HG02884 (cell line): ENCODE results near the gene ARIH2.

Source experiments
- ATAC-seq: cut with Tn5 transposase; IDR thresholded peaks from one replicate; pipeline ENCODE4 v1.9.1; 2021; ENCODE audit warnings: mild to moderate bottlenecking, moderate library complexity; ENCODE audit not compliant: unreplicated experiment

Gene ARIH2

DNA sequence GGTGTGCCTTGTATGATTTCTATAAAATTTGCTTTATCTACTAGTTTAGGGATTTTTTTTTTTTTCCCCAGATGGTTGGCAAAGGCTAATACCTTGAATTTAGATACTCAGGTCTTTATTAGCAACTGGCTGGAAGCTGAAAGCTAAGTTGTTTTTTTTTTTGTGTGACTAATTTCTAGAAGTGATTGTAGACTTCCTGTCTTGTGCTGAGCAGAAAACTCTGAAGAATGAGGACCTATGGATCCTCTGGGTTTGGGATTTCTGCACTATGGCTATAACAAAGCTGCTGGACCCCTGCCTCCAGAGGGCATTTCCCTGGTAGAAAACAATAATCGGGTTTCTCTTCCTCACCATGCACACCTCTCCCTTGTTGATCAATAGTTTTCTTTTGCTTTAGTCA lies 10.0 kb downstream of the ARIH2 start:
- ATAC-seq, result no peak

DNA sequence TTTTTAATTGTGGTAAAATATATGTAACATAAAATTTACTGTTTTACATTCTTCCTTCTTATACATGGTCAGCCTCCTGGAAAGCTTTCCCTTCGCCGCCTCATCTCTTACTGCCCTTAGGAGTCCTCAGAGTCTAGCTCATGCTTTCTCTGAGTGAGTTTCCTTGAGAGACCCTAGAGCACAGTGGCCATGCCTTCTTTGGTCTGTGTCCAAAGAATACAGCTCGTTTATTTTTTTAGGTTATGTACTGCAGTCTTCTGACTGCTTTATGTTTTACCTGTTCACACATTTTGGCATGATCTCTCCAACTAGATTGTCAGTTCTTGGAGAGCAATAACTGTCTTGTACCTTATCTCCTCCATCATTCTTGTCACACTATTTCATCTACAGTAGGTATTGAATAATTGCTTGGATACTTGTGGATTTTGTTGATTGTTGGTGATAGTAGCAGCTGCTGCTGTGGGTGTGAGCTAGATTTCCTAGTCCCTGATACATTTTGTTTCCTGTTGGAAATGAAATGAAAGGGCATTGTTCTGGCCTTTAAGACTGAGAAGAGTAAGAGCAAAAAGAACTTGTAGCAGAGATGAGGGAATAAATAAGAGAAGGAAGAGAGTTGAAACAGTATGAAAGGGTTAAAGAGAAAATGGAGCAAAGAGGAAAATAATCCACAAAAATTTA lies 10.9 kb downstream of the ARIH2 start:
- ATAC-seq, result no peak

DNA sequence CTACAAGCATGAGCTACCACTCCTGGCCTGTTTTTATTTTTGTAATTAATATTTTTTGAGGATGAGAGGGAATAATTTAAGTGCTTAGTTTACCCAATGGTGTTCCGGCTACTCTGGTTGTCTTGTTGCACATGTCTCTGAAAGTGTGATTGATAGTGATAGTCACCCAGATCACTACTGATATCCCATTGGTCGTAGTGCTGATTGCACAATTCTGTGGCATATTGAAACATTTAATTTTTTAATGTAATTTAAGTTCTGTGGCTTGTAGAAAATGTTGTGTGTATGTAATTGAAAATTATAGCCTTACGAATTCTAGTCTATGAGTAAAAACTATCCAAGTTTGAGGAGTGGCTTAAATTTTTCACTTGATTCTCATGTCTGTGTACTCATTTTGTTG lies 11.9 kb downstream of the ARIH2 start:
- ATAC-seq, result no peak

DNA sequence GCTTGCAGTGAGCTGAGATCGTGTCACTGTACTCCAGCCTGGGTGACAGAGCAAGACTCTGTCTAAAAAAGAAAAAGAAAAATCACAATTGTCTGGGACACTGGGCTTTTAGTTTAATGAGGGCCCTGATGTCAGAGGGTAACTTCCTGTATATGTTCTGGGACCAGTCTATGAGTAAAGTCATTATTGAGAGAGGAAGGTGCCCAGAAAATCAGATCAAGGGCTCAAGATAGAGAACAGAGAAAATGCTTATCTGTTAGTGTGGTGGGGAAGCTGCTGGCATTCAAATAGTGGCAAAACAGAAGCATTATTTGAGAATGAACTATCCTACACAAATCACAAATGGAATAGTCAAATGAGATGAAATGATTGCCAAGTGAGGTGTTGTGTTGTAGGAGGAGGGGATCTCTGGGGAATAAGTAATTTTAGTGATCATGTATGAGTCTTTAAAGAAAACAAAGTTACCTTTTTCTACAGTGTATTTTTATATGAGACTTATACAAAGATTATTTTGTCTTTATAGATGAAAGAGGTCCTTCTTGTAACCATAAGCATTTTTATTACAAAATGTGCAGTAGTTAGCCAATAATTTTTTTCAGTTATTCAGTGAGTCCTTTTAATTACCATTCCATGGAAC lies 13.4 kb downstream of the ARIH2 start:
- ATAC-seq, result no peak

DNA sequence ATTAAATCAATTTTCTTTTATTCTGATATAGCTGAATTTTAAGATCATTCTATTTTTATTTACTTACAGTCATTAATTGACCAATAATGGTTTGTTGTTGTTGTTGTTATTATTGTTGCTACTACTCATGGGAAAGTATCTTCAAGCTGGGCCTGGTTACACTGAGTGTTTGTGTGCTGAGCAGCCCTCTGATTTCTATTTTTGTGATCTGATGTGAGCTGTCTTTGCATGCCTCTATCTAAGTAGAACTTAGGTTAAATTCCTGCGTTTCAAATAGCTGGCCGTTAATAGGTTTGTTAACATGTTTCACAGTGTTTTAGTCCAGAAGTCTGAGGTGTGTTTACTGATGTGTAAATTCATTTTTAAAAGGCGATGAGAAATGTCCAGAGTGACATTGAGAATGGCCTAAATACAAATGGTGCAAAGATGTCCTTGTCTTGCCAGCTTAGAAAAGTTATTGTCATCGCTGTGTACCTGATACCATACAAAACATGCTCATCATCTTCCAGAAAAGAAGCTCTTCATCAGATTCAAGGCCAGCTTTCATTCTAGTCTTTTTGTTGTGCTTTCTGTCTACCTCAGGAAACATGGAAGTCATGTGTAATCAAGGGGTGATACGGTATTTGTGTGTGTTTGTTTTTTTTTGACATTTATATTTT lies 15.8 kb downstream of the ARIH2 start:
- ATAC-seq, result no peak

DNA sequence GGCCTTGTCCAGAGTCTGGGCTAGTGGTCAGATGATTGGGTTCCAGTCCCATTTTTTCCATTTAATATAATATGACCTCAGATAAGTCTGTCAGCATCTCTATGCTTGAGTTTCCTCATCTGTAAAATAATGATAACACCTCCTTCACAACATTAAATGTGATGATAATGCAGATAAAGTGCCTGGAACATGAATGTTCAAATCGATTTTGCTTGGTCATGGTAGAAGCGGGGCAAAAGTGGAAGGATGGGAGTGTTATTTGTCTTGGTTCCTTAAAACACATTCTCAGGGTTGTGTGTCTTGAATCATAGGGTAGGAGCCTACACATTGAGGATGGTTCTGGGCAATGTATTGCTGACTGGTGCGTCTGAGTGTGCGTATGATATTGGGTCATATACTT lies 16.9 kb downstream of the ARIH2 start:
- no peak for ATAC-seq

DNA sequence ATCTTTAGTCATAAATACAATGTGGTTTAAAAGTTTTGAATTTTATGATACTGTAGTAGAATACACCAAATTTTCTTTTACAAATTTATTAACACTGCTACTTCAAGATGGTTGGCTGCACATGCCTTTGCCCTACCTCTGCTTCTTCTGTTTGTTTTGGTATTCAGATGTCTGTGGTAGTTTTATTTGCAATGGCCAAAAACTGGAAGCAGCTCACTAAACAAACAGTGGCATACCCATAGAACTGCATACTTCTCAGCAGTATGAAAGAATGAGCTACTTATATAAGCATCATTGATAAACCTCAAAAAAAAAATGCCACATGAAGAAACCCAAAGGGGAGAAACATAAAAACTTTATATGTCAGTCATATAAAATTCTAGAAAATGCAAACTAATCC lies 19.5 kb downstream of the ARIH2 start:
- no peak for ATAC-seq

DNA sequence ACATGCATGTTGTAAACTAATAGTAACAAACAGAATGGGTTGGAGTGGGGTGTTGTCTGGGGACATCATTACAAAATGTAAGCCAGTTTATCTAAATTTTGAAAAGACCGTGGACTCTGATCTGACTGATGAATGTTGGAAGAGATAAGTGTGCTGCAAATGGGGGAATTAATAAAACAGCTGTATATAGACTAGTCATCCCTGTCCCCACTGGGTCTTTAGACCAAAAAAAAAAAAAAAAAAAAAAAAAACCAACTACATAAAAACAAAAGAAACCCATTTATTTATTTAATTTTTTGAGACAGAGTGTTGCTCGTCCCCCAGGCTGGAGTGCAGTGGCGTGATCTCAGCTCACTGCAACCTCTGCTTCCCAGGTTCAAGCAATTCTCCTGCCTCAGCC lies 20.0 kb downstream of the ARIH2 start:
- no peak for ATAC-seq

DNA sequence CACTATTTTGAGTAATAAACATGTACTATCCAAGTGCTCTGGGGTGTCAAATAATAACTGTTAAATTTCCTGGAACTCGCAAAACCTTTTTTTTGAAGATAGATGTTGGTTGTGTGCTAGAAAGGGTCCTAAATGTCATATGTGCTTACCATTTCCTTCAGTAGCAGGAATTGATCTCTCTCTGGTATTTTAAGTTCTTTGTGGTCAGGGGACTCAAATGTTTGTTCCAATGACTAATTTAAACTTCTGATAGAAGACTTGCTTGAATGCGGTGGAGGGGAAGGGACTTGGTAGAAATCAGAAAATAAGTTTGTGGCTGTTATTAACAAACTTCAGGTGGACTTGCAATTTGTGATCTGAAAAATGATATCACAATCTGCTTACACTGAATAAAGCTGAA lies 26.8 kb downstream of the ARIH2 start:
- no peak for ATAC-seq

DNA sequence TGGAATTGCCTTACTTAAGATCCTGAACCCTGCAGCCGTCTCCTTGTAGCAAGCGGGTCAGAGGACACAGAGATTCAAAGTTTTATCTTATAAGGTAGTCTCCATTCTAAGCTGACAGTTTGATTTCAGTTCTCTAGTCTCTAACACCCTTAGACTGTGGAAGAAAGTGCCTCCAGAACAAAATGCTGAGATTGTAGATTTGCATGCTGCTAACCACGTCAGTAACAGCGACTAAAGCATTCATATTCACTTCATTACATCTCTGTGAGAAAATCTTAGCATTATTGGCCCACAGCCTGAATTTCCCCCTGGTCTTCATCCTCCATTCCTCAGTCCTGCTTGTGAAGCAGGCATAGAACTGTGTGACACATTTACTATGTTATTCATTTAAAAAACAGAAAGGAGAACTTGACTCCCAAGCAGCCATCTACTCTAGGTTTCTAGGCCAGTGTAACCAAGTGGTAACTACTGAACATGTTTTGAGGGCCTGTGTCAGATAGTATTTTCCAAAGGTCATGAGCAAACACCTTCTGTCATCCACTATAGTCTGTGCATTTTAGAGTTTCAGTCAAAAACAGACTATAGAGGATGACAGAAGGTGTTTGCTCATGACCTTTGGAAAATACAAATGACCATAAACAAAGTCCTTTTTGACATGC lies 27.4 kb downstream of the ARIH2 start:
- no peak for ATAC-seq

DNA sequence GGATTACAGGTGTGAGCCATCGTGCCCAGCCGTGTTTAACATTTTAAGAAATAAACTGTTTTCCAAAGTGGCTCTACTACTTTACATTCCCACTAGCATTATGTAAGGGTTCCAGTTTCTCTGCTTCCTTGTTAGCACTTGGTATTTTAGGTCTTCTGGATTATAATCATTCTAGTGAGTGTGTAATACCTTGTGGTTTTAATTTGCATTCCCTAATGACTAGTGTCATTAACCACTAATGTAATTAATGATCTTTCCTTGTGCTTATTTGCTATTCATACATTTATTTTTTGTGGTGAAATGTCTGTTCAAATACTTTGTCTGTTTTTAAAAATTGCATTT lies 30.7 kb downstream of the ARIH2 start:
- ATAC-seq, result no peak

DNA sequence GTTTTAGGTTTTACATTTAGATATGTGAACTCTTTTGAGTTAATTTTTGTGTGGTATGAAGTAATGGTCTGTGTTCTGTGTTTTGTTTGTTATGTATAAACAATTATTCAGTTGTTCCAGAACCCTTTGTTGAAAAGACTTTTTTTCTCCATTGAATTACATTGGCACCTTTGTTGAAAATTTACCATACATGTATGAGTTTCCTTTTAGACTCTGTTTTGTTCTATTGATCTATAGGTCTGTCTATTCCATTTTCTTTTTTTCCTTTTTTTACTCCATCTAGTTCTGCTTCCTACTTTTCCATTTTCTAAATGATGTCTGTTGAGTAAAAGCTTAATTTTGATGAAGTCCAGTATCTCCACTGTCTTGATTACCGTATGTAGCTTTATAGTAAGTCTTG lies 31.4 kb downstream of the ARIH2 start:
- no peak for ATAC-seq

DNA sequence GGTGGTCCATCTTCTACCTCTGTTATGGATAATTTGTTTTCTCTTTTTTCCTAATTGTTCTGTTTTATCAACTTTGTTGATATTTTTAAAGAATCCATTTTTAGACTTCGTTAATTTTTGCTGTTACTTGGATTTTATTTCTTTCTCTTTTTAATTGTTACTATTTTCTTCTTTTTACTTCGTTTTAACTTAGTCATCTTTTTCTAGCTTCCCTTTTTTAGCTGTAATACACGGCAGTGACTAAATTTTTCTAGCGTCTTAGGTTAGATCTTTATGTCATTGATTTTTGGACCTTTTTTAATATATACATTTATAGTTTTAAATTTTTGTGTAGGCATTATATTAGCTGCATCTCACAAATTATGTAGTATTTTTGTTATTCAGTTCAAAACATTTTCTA lies 33.1 kb downstream of the ARIH2 start:
- no peak for ATAC-seq

DNA sequence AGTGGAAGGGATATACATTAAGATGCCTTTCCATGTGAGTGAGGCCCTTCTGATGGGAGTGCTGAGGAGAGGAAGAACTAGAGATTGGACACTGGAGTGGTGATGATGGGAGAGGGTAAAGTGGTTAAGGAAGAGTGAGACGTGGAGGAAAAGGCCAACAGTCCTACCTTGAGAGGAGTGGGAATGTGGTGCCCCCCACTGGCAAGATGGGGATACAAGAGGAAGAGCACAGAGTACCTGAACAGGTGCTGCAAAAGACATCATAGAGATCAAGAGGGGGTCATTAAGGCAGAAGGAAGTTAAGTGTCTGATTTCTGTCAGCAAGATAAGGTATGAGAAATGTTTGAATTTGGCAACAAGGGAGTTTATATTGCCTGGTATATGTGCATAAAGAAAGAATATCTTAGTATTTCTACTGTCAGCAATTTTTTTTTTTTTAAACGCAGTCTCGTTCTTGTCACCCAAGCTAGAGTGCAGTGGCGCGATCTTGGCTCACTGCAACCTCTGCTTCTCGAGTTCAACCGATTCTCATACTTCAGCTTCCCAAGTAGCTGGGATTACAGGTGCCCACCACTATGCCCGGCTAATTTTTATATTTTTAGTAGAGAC lies 34.0 kb downstream of the ARIH2 start:
- no peak for ATAC-seq

DNA sequence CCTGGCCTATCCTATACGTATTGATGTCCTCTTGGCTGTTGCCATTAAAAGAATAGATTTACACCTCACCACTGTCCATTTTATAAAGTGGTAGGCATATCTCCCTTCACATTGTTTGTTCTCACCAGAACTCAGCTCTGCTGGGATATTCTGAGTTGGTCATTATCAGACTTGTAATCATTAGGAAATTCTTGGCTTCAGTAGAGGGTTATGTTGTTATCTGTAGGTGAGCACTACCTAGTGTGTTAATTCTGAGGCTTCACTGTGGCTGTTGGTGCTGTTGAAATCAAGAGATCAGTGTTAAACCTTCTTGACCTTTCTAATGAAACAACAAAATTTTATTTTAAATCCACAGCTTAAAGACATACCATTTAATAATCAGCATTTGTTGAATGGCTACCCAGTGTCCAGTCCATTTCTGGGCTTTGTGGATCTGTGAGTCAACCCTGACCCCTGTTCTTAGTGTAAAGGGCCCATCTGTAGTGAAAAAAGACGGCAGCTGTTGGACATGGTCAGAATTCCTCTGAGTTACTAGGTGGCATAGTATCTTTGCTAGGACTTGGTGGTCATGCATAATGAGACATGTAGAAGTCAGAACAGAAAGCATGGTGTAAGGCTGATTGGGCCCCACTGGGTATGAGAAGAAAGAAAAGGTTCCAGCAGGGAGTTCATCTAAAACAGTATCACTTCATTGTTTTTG lies 38.5 kb downstream of the ARIH2 start:
- ATAC-seq, result no peak

DNA sequence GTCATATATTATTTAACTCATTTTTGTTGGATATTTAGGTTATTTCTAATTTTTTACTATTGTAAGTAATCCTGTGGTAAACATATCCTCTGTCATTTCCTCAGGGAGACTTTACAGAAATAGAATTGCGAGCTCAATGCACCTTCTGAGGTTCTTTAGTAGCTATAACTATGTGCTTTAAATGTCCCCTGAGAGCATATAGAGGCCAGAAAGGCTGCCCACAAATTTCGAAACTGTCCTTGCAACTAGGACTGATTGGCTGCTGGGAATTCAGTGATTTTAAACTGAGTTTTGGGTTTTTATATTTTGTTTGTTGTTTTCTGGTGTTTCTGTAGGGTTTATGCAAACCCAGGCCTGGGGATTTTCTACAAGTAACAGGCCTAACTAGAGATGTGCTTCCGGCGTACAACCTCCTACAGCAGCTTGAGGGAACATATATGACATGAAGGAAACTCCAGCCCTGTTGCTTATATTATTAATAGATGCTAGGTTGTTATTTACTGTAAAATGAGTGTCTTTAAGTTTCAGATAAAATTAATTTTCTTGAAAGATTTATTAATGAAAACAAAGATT lies 42.3 kb downstream of the ARIH2 start:
- ATAC-seq, result no peak

DNA sequence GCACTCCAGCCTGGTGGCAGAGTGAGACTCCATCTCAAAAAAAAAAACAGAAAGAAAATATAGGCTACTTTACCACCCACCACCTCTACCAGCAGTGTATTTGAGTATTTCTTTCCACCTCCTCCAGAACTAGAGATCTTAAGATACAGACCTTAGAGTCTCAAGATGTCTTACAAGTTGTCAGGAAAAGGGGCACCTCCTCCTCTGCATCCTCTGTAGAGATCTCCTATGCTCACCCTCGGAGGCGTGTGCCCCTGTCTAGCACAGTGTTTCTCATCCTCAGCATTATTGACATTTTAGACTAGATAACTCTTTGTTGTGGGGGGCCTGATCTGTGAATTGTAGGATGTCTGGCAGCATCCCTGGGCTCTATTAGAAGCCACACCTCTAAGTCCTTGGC lies 43.7 kb downstream of the ARIH2 start:
- ATAC-seq, result no peak

DNA sequence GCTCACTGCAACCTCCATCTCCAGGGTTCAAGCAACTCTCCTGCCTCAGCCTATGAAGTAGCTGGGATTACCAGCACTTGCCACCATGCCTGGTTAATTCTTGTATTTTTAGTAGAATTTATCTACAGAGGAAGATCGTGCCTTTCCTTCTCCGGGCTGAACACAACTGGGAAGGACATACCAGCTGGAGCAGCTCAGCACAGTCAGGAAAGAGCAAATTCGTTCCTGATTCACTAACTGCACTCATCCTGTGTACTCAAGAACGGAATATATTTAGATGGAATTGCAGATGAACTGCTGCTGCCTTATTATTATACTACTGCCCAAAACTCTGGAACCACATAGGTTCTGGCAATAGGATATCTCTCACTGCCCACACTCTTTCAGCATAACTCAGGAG lies 44.3 kb downstream of the ARIH2 start:
- ATAC-seq, result no peak

DNA sequence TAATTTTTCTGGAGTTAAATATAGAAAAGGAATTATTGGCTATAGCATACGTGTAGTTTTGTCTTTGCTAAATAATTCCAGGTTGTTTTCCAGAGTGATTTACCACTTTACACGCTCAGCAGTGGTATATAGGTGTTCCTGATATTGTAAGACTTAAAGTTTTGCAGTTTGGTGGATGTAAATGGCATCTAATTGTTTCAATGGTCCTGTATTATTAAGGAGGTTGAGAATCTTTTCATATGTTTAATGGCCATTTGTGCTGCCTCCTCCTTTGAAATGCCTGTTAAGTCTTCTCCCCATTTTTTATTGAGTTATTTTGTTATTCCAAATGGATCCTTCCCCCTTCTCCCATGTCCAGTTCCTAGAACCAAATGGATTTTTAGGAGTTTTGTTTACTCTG lies 44.9 kb downstream of the ARIH2 start:
- ATAC-seq, result no peak

DNA sequence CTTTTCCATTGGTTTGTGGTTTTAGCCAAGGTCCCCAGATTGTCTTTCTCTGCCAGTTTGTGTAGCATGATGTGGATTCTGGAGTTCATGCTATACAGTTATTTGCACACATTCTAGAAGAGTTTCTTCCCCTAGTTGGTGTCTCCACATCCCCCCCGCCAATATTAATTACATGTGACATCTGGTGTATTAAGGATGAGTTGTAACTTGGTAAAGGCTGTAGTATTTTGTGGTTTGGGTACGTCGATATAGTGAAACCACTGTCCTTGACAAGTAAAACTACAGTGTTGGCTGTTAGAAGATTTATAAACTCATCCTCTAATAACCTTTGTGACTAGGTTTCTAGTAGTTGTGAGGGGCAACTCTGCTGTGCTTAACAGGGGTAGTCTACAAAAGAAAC lies 47.7 kb downstream of the ARIH2 start:
- ATAC-seq, result no peak

DNA sequence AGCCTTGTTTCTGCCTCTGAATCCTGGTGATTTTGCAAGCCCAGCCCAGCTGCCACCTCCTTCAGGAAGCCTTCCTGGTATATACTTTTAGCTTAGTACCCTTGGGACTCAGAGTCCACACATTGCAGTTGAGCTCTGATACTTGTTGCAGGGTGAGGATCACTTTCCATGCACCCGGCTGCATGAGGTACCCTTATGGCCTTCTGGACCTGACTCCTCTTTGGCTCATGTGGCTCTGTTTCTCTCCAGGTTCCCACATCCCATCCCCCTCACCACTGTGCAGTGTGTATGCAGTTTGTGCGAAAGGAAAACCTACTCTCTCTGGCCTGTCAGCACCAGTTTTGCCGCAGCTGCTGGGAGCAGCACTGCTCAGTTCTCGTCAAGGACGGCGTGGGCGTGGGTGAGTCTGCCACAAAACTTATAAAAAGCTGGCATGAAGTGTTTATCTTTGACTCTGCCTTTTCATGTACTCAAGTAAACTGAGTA lies 48.3 kb downstream of the ARIH2 start:
- no peak for ATAC-seq
